ENCODE results near the gene AUNIP.

- TF ChIP-seq EP300 (IDR thresholded peaks at IDR 0.05) (no peak), POLR2A (IDR thresholded peaks at IDR 0.05) (no peak), CTCF (IDR thresholded peaks at IDR 0.05) (no peak), POLR2AphosphoS5 (IDR thresholded peaks at IDR 0.05) (no peak)
Measured at GRCh38 chr1:25871086-25871703, 11.9 kb upstream of the AUNIP start.

All from upper lobe of left lung (tissue), 4 donors.